GM15510 (cell line): ENCODE data around the gene PDSS2.

ENCODE experiments used
- POLR2A ChIP-seq: IDR thresholded peaks from 3 replicates; pipeline ENCODE4 v1.6.1; 2011; ENCODE audit warnings: borderline replicate concordance; ENCODE audit not compliant: insufficient read length; ENCODE audit errors: extremely low read depth

The PDSS2 gene

DNA sequence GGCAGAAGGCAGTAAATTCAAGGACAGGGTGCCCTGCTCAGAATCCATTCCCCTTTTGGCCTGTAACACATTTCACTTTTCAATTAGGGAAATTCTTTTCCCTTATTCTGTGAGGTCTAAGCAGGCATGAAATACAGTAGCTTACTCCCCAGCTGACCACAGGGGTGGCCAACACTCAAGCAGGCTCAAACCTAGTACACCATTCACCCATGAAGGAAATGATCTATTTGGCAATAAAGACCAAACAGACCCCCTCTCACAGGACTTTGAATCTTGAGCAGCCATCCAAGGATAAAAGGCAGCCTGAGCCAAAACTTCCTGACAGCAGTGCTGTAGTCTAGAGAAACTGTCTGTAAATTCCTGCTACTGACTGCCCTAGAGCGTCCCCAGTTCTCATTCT, 17.7 kb downstream of the PDSS2 start:
- no peak for TF ChIP-seq POLR2A

DNA sequence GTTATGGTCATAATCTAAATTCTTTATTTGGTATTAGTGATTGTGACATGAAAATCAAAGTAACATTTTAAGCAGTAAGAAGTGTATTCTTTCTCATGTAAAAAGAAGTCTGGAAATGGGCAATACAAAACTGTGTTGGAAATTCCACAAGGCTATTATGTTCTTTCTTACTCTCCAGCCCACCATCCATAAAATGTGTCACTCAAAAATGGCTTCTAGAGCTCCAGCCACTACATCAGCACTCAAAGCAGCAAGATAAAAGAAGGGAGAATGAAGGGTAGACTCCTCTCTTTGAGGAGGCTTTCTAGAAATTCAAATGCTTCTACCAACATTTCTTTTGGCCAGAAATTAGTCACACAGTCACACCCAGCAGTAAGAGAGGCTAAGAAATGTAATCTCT, 18.4 kb downstream of the PDSS2 start:
- TF ChIP-seq POLR2A = no peak

DNA sequence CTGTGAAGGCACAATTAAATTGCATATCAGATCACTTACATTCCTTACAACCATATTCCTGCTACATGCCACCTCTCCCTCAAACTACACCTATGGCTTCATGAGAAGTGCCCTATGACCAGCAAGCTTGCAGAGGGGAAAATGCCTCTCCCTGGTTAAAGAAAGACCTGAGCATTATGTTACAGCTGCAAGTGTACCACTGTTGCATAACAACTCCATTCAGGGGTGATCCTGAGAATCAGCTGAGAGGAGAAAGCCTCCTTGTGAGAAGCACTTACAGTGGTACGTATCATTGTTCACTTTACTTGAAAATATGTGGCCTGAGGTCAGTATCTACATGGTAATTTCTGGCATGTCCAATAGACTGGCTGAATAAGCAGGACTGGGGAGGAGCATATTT, 20.0 kb downstream of the PDSS2 start:
- no peak for TF ChIP-seq POLR2A

DNA sequence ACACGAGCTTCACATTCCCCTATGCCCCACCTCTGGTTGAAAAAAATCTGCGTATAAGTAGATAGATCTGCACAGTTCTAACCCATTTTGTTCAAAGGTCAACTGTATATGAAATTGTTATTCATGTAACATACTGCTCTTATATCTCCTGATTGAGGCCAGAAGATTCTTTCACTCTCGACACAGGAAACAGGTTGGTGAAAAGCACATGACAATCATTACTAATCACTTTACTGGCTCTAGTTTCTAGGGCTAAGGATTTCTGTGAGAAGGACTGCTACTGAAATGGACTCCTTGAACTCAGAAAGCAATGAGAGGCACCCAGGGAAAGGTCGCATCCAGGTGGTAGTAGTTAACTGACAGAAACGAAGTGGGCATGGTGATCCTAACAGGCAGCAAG, 21.7 kb downstream of the PDSS2 start:
- no peak for TF ChIP-seq POLR2A

DNA sequence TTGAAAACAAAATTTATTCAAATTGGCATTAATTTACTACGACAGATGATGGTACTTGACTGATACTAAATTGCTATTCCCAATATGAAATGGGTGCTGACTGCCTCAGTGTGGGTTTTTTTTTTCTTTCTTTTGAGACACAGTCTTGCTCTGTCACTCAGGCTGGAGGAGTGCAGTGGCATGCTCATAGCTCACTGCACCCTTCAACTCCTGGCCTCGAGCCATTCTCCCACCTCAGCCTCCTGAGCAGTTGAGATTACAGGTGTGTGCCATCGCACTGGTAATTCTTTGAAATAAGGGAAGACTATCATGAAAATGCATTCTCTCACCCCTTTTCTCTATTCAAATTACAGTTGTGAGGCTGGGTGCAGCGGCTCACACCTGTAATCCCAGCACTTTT, 22.5 kb downstream of the PDSS2 start:
- TF ChIP-seq POLR2A = no peak

DNA sequence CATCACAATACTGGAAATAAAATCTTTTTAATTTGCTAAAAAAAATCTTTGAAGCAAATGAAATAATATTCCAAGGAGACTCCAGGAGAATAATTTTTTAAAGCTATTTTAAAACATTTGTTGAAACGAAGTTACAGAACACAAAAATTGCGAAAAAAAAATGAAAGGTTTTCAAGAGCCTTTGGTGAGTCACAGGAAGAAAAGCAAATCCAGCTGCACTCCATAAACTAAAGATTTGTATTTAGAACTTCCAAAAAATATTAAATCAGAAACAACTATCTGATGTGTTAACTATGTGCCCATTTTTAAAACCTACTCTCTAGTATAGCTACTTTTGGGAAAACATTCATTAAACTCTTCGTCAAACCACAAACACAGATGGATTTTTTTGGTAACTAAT, 23.6 kb downstream of the PDSS2 start:
- TF ChIP-seq POLR2A = no peak

DNA sequence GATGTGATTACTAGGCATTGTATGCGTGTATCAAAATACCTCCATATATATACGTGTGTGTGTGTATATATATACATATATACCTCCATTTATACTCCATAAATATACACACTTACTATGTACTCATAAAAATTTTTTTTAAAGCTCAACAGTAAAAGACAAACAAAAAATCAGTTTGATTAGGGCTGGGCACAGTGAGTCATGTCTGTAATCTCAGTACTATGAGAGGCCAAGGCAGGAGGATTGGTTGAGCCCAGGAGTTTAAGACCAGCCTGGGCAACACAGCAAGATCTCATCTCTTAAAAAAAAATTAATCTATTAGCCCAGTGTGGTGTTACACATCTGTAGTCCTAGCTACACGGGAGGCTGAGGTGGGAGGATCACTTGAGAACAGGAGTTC, 24.6 kb downstream of the PDSS2 start:
- no peak for TF ChIP-seq POLR2A

DNA sequence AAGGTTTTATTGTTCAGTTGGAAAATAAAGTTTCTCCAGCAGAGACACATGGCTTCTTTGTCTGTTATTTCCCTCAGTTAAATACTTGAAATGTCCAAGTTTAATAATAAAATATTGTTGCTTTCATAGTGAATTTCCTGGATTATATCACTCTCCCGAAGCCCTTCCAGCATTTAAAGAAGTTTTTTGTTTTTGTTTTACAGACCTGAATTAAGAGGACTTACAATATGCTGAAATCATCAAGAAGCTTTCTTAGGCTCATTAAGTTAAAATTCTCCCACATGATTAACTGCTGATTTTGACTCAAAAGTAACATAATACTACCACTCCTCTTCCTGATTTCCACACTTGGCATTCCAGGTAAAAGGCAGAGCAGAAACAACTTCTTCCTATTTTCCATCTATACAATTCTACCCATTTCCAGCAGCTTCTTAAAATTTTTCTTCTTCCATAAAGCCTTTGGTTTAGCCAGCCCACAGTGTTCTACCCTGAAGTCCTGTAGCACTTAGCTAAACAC, 35.8 kb downstream of the PDSS2 start:
- no peak for TF ChIP-seq POLR2A

DNA sequence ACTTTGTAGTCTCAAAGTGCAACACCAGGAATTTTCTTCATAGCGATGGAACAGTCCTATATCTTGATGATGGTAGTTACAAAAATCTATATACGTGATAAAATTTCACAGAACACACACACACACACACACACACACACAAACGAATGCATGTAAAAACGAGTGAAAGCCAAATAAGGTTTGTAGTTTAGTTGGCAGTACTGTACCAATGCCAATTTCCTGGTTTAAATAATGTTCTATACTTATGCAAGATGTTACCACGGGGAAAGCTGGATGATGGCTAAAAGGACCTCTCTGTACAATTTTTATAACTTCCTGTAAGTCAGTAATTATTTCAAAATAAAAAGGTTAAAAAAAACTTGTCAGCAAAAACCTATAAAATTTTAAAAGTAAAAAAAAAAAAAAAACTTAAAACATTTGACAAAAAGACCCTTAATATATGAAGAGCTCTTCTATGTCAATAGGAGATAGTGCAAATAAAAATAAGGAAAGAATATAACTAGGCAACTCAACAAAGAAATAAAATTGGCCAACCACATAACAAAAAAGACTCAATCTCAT, 37.6 kb downstream of the PDSS2 start:
- no peak for TF ChIP-seq POLR2A

DNA sequence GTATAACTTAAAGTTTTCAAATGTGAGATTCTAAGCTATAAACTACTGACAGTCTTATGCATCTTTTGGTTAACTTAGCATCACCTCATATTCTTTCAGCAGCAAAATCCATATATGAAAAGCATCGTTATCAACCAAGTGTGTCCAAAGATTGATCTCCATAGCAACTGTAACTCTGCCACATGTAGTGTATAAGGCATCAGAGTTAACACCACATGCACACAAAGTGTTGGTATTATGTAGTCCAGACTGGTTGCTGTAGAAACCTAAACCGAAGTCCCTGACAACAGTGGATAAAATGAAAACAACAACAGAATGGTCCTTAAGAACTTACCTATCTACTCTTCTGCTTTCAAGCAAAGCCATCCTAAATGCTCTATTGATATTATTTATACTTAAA, 39.6 kb downstream of the PDSS2 start:
- TF ChIP-seq POLR2A = no peak

DNA sequence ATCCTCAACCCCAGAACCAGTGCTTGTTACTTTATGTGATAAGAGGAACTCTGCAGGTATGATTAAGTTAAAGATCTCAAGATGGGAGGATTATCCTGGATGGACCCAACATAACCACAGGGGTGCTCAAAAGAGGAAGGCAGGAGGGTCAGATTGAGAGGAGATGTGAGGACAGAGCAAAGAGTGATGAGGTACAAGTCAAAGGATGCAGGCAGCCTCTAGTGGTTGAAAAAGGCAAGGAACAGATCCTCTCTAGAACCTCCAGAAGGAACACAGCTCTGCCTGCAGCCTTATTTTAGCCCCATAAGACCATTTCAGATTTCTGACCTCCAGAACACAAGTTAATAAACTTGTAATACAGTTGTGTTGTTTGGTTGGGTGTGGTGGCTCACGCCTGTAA, 41.2 kb downstream of the PDSS2 start:
- no peak for TF ChIP-seq POLR2A

DNA sequence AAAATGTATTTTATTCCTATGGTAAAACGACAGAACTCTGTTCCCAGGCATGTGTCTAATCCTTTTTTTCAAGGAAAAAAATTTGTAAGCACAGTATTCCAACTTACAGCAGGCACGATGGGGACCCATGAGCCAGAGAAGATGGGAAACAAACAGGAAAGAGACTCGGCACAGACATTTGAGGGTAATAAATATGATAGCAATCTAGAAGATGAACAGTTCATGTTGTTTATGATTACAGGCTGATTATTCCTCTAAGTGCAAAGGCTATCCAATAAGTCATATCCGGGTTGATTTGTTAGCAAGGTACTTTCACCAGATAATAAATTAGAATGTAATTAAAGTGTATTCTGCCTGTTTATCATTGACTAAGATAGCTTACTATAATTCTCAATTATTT, 43.2 kb downstream of the PDSS2 start:
- no peak for TF ChIP-seq POLR2A

DNA sequence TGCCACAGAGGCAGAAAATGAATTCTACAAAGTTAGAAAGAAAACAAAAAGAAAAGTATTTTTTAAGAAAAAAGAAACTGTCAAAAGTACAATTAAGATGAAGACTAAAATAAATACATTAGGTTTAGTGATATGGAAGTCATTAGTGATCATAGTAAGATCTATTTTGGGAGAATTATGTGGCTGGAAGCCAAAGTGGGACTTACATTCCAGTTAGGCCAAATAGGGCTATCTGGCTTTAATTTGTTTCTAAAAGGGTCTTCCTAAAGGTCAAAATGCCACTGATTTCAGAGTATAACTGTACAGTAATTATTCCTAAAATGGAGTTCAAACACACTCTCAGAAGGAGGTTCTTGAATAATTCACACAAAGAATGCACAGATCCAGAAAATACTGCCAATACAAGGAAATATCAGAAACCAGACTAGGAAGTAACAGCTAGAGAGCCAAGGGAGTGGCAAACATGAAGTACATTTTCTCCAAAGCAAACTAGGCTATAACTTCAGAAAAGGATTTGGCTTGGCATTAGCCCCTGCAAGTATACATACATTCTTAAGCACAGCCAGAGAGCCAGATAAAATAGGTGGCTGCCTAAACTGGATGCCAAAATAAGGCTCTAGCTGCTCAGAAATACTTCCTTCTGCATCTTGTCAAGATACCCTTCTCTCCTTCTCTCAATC, 45.3 kb downstream of the PDSS2 start:
- no peak for TF ChIP-seq POLR2A

DNA sequence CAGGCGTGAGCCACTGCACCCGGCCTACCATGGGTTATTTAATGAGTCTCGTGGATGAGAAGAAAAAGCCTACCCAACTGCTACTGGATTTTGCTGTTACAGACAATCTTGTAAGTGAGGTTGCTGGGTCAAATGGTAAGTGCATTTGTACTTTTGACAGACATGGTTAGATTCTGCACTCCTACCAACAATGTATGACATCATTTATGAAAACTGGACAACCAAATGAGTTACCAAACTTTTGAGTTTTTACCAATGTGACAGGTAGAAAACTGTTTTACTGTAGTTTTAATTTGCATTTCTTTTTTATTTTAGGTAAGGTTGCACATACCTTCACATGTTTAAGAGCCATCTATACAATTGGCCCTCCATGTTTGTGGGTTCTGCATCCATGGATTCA, 48.2 kb downstream of the PDSS2 start:
- no peak for TF ChIP-seq POLR2A

DNA sequence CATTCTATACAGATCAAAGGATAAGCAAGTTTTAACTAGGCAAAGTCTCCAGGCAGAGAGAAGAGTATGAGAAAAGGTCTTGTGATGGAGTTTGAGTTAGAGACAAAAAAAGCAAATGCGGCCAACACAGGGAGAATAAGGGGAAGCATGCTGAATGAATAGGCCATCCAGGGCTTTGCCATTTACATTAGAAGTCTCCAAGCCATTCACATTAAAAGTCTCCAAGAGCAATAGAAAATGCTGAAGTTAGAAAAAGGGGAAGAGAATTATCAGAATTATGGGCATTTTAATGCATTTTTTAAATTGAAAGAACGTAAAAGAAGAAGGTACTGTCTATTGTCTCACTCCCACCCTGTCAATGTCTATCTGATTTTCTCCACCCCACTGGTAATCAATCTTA, 49.4 kb downstream of the PDSS2 start:
- TF ChIP-seq POLR2A = no peak

DNA sequence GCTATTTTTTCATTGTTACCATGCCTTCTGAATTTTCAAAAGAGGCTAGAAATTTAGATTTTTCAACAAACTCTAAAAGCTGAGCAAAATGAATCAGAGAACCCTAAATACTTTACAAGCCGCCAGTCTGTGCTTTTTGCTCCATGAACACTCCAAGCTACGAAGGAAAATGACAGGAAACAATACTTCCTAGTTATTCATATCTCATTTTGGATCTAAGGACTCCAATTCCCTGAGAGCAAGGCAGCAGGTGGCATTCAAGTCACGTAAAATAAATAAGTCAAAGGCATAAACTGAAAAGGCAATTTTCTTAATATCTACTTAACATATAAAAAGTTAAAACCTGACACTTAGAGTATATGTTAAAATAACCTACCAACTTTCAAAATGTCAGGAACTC, 50.6 kb downstream of the PDSS2 start:
- TF ChIP-seq POLR2A = no peak
